Stimulated activated CD4-positive, alpha-beta T cell treated with anti-CD3 and anti-CD28 coated beads, Interleukin-15, amount 100 ng/mL, for 1 hour (primary cell): ENCODE measurements around the gene EIPR1.
A peak's percentile ranks its signal among the peaks of the same experiment; 100 is the strongest.
"Not testable (repeated sequence)": the region's sequence is repeated elsewhere in the genome, so short reads cannot be mapped to it uniquely, and the experiment has no call there.

Source experiments
- DNase-seq, 2 donors: peaks; one replicate each; pipeline ENCODE4 v3.0.0-alpha.2; 2020; ENCODE audit warnings: low read depth in 1 of 2, low spot score in 1 of 2

The EIPR1 gene

DNA sequence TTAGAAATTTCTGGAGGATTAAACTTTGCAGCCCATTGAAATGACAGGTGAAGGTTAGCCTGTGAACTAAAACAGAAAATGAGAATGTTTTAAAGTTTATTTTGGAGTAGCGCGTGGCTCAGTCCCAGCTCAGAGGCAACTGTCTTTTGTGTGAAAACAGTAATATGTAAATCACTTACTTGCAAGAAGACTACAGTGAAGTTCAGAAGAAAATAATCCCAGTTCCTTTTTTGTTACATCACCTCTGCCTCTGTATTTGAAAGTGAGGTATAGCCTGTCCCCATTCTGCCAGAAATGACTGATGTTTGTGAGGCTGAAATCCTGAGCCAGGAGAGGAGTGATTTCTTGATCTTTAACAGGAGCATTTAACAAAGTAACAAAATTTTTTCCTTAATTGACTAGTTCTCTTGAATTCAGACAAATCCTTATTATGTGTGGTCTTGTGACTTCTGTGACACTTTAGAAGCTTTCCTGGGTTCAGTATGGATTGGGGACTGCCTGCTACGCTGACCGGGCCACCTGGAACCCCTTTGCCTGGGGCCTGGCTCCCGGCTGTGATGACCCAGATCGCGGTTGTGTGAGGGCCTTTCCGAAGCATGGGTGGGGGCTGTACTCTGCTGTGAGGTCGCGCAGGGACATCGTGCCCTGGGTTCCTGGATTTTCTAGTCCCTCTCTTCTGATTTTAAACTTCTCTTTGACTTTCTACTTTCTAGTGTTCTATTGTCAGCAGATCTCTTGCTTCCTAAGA, 26.1 kb upstream of the EIPR1 start:
- no peak for DNase-seq

DNA sequence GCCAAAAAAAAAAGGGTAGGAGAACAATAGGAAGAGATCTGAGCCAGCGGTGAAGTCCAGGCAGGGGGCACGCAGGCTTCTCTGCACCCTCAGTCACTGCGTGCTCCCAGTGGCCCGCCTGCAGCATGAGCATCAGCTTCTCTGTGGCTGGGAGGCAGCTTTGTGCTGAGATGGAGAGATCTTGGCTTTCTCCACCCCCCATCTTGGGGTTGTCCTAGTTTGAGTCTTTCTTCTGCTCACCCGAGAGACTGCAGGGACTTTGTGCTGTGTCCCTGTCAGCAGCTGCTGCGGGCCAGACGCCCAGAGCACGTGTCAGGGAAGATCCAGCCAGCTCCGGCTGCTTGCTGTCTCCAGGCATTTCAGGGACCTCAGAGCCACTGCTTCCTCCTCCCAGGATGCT, 22.2 kb upstream of the EIPR1 start:
- DNase-seq, result no peak

DNA sequence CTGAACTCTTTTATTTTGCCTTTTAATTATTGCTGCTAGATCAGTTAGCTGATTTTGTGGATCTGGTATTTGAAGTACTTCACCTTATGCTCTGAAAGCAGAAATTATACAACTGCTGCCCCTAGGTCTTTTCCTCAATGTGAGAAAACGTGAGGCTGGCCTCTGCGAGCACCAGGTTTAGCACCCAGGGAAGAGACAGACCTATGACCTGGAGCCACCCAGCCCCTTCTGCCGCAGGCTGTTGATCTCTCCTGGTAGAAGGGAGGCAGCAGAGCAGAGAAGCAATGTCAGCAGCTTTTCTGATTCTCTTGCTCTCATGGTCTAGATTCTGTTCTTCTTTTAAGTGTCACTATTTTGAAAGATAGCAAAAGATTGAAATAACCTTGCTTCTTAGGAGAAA, 21.8 kb upstream of the EIPR1 start:
- no peak for DNase-seq

DNA sequence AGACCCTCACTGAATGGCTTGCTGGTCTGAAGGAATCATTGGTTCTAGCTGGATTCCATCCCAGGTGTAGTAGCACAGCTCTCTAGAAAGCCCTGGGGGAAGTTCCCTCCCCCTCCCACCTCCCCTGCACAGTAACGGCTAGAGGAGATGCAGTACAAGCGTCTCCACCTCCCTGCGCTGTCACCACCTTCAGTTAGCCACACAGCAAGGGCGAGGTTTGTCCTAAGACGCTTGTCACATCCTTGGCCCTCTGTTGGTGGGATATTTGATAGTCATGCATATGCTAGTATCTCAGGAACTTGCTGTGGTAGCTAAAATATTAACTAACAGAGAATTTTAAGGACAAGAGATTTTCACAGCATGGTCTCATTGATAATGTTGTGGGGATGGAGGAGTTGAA, 21.2 kb upstream of the EIPR1 start:
- DNase-seq, result no peak

DNA sequence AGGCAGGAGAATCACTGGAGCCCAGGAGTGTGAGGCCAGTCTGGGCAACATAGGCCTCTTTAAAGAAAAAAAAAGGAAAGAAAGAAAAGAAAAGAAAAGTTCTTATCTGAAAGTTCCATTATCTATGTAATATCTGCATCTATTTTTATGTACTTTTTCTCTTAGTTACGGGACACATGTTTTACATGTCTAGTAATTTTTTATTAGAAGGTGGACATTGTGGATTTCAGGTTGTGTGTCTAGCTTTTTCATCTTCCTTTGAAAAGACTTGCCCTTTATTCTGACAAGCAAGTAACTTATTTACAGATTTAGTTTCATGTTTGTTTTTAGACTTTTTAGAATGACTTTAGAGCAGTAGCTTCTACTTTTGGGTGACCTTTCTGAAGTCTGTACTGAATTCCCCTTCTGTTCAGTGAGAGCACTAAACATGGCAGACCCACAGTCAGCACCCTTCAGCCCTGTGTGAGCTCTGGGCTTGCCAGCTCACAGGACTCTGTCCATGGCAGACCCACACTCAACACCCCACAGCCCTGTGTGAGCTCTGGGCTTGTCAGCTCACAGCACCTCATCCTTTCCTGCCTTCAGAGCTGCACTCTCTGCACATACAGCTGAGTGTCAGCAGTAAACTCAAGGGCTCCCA, 19.4 kb upstream of the EIPR1 start:
- DNase-seq, result no peak

DNA sequence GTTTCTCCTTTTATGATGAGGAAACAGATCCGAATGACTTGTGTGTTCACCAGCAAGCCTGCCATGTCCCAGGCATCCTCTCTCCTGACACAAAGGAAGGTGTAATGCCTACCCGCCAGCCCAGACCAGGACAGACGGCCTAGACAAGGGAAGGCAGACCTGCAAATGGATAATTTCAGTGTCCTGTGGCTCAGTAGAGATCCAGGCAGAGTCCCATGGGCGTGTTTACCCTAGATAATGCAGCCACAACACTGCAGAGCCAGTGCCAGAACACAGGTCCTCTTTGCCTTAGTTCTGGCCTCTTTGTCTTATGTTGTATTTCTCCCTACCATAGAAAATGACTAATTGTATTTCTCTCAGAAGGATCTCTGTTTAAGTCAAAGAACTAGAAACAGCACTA, 14.6 kb upstream of the EIPR1 start:
- no peak for DNase-seq

DNA sequence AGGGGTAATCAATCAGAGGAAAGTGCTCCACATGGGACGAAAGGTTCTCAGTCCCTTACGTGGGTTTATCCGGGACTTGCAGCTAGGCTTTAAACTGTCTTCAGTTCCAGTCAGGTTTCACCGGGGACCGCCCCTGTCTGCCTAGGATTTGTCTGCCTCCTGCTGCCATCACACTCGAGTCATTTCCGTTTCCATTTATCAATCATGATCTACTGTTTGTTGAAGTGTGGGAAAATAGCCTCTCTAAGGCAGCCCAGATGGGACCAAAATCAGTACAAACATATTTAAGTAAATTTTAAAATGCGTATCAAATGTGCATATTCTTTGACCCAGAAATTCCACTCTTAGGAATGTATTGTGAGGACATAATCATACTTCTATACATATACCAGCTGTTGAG, 12.4 kb upstream of the EIPR1 start:
- DNase-seq, result no peak

DNA sequence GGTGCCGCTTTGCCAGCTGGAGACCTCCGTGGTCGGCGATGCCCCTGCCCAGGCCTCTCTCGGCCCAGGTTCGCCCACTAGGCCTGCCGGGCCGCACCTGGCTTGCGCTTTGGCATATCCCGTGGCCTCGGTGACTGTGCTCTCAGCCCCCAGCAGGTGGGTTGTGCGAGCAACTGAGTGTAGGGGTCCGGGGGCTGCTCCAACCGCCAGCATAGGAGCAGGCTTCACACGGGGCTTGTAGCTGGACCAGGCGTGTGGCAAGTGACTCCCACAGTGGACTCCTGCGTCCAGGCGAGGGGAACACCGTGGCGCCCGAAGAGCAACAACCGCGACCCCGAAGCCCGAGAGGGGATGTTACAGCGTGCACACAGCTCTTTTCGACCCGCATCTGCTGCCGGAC, 11.6 kb upstream of the EIPR1 start:
- DNase-seq, result no peak

DNA sequence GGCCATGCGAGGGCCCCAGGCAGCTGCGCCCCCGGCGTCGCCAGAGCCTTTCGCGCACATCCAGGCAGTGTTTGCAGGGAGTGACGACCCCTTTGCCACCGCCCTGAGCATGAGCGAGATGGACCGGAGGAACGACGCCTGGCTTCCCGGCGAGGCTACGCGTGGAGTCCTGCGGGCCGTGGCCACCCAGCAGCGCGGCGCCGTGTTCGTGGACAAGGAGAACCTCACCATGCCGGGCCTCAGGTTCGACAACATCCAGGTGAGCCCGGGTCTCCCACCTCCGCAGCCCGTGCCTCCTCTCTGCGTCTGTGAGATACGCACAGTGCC, 10.8 kb upstream of the EIPR1 start:
- DNase-seq, result no peak

DNA sequence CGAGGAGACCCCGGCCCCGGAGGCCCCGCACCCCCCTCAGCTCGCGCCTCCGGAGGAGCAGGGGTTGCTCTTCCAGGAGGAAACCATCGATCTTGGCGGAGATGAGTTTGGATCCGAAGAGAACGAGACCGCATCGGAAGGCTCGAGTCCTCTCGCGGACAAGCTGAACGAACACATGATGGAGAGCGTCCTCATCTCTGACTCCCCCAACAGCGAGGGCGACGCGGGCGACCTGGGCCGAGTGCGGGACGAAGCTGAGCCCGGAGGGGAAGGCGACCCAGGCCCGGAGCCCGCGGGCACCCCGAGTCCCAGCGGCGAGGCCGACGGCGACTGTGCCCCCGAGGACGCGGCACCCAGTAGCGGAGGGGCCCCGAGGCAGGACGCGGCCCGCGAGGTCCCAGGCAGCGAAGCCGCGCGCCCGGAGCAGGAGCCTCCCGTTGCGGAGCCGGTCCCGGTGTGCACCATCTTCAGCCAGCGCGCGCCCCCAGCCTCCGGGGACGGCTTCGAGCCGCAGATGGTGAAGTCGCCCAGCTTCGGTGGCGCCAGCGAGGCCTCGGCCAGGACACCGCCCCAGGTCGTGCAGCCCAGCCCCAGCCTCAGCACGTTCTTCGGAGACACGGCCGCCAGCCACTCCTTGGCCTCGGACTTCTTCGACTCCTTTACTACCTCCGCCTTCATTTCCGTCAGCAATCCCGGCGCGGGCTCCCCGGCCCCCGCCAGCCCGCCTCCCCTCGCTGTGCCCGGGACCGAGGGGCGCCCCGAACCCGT, 10.2 kb upstream of the EIPR1 start:
- no peak for DNase-seq

DNA sequence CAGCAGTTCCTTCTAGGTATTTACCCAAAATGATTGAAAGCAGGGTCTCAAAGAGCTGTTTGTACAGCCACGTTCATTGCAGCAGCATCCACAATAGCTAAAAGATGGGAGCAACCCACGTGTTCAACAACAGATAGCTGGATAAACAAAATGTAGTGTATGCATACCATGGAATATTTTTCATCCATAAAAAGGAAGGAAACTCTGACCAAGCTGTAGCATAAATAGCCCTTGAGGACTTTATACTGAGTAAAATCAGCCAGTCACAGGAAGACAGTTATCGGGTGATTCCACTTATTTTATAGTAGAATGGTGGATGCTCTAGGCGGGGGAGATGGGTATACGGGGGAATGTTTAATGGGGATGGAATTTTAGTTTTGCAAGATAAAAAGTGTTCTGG, 9.4 kb upstream of the EIPR1 start:
- DNase-seq, result no peak

DNA sequence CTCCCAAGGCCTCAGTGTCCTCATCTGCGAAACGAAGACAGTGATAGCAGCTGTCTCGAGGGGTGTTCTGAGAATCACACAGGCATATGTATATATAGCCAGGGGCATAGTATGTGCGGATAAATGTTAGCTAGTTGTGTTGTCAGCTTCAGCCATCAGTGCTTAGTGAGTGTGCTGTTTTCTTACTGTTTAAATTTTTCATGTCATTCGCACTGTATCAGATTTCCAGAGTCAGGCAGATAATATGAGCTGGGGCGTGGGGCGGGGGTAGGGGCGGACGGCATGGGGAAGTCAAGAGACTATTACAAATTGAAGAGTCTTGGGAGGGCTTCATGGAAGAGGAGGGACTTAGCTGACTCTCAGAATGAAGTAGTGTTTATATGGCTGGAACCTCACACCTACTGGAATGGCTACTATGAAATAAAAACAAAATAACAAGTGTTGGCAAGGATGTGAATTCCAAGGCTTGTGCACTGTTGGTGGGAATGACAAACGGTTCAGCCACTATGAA, 8.9 kb upstream of the EIPR1 start:
- no peak for DNase-seq

DNA sequence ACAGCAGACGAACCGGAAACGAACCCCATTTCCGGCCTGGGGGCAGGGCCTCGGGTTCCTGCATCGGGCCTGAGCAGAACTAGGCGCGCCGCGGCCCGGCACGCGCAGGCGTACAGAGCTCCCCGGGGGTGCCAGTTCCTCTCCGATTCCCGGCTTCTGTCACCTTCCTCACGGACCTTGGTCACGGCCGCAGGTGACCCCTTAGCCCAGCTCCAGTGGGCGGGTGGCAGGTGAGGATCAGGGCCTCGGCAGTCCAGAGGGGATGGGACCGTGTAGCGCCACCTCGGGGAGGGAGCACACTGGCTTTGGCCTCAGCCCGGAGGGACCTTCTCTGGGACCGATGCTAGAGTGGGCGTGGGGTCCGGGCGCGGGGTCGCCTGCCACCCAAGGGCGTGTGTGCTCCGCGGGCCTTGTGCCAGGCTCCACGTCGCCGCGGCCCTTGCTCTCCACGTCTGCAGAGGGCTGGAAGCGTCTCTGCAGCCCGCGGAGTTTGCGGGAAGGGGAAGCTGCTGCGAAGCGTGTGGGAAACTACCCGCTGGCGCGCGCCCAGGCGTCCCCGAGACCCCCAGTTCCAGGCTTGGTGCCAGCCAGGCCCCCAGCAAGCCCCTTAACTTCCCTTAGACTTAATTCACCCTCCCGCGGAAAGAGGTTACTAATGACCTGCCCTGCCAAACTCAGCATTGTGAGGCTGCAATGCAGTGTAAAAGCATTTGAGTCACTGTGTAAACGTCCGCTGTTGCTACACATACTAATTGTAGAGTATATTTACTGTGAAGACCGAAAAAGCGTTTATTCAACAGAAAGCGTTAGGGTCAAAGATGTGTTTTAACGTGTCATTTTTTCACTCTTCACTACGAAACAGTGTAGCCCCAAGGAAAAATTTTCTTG, 2.3 kb upstream of the EIPR1 start, which contains the start of gene TRAPPC12:
TRAPPC12 (plus strand) TSS at position 48 of the 888 bp plus-strand sequence. CDS start 7,930 bp downstream, outside the sequence.
- DNase-seq, result peak; percentile 82 to 91

DNA sequence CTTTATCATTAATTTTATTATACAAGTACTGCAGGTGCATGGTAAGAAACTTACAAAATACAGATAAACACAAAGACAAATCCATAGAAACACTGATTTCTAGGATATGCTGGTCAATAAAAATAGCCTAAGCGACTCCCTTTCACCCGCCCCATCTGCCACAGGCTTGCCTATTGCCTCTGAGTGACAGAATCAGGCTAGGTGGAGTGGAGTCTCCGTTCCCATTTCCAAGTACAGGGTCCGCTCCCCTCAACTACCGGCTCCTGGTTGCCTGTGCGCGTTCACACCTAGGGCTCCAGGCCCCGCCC, 1.7 kb upstream of the EIPR1 start:
- no peak for DNase-seq

DNA sequence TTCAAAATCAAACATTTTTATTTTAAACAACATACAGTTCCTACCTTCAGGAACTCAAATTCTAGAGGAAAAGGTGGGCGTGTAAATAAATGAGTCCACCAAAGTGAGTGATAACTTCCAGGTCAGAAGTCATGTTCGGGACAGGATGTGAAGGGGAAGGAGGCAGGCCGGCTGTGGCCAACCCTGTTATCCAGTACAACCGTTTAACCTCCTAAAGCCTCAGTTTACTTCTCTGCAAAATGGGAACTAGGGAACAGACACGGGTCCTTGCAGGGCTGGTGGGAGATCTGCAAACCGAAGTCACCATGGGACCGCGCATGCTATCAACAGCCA, 373 bp downstream of the EIPR1 start:
- DNase-seq, result no peak

DNA sequence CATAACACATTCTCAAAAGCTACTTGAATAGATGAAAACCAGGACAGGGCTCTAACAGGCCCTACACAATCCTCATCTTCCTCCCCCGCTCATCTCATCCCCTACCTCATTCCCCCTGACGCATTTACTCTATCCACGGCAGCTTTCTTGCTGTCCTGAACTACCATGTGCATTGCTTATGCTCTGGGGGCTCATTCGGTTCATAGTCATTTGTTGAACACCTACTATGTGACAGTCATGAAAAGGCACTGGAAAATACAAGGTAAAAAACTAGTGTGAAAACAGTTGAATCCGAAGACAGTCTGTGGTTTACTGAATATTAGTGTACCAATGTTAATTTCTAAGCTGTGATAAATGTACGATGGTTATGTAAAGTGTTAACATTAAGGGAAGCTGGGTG, 797 bp downstream of the EIPR1 start:
- DNase-seq, result no peak

DNA sequence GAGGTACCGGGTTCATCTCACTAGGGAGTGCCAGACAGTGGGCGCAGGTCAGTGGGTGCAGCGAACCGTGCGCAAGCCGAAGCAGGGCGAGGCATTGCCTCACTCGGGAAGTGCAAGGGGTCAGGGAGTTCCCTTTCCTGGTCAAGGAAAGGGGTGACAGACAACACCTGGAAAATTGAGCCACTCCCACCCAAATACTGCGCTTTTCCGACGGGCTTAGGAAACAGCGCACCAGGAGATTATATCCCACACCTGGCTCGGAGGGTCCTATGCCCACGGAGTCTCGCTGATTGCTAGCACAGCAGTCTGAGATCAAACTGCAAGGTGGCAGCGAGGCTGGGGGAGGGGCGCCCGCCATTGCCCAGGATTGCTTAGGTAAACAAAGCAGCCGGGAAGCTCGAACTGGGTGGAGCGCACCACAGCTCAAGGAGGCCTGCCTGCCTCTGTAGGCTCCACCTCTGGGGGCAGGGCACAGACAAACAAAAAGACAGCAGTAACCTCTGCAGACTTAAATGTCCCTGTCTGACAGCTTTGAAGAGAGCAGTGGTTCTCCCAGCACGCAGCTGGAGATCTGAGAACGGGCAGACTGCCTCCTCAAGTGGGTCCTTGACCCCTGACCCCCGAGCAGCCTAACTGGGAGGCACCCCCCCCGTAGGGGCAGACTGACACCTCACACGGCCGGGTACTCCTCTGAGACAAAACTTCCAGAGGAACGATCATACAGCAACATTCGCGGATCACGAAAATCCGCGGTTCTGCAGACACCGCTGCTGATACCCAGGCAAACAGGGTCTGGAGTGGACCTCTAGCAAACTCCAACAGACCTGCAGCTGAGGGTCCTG, 8.1 kb downstream of the EIPR1 start:
- DNase-seq, result not testable (repeated sequence)

DNA sequence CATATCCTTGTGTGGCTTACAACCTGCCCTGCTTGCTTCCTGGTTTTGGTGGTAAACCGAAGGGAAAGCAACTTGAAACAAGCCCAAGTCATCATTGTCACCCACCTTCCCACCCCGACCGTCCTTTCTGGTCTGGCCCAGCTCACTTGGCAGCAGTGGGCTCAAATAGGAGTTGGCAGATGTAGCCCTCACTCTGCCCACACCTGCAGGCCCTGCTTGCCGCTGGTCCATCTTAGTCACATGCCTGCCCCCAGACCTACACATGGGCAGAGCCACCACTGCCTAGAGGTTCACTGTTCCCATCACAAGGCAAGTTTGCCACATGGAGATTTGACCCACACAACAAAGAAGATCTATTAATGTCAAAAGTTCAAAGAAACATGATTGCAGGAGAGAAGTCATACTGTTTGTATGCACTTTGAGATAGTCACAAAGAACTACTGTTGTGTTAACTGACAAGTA, 9.3 kb downstream of the EIPR1 start:
- no peak for DNase-seq

DNA sequence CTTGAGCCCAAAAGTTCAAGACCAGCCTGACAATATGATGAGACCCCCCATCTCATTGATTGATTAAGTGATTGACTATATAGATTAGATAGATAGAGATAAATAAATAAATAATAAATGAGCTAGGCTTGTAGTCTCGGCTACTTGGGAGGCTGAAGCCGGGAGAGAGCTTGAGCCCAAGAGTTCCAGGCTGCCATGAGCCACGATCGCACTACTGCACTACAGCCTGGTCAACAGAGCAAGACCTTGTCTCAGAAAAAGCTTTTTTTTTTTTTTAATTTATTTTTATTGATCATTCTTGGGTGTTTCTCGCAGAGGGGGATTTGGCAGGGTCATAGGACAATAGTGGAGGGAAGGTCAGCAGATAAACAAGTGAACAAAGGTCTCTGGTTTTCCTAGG, 12.4 kb downstream of the EIPR1 start:
- no peak for DNase-seq
